Mesenchymal stem cell (in vitro differentiated cells and primary cell): ENCODE data around the gene RDH11.
A peak's percentile ranks its signal among the peaks of the same experiment; 100 is the strongest.

ENCODE experiments used
- DNase-seq: peaks from one replicate; pipeline ENCODE4 v3.0.0-alpha.2; 2013
- H2AFZ ChIP-seq: one replicate; pipeline ENCODE4 v1.6.1; 2013; ENCODE audit warnings: low read depth, mild to moderate bottlenecking, control low read depth, inconsistent platforms, low read length, moderate library complexity
- H2AK5ac ChIP-seq: 2 replicates; pipeline ENCODE4 v1.6.1; 2013; ENCODE audit warnings: low read length, moderate library complexity, mild to moderate bottlenecking, inconsistent platforms; ENCODE audit not compliant: severe bottlenecking
- H2BK120ac ChIP-seq: one replicate; pipeline ENCODE4 v1.6.1; 2013; ENCODE audit warnings: low read depth, mild to moderate bottlenecking, inconsistent platforms, low read length, moderate library complexity
- H2BK12ac ChIP-seq, 2 experiments: one replicate each; pipeline ENCODE4 v1.6.1; 2013; ENCODE audit warnings: inconsistent platforms in 2 of 2, low read length in 2 of 2, mild to moderate bottlenecking in 2 of 2, moderate library complexity in 2 of 2, control low read depth in 1 of 2
- H2BK15ac ChIP-seq: one replicate; pipeline ENCODE4 v1.6.1; 2013; ENCODE audit warnings: mild to moderate bottlenecking, low read depth, inconsistent platforms; ENCODE audit not compliant: poor library complexity, severe bottlenecking
- H2BK5ac ChIP-seq: 2 replicates; pipeline ENCODE4 v1.6.1; 2013; ENCODE audit warnings: low read depth, mild to moderate bottlenecking, low read length, control low read depth, inconsistent platforms; ENCODE audit not compliant: poor library complexity, severe bottlenecking
- H3K14ac ChIP-seq, 2 experiments: one replicate each; pipeline ENCODE4 v1.6.1; 2013; ENCODE audit warnings: inconsistent platforms in 2 of 2, low read length in 2 of 2, control low read depth in 1 of 2, mild to moderate bottlenecking in 1 of 2, moderate library complexity in 1 of 2
- H3K18ac ChIP-seq, 2 experiments: one replicate each; pipeline ENCODE4 v1.6.1; 2013; ENCODE audit warnings: inconsistent platforms in 2 of 2, low read length in 2 of 2, control low read depth in 1 of 2, low read depth in 1 of 2, mild to moderate bottlenecking in 1 of 2
- H3K23ac ChIP-seq, 2 experiments: one replicate each; pipeline ENCODE4 v1.6.1; 2013; ENCODE audit warnings: inconsistent platforms in 2 of 2, low read length in 2 of 2, mild to moderate bottlenecking in 2 of 2, moderate library complexity in 2 of 2, control low read depth in 1 of 2
- H3K27ac ChIP-seq: 2 replicates; pipeline ENCODE4 v1.5.1; 2013; ENCODE audit warnings: mild to moderate bottlenecking, moderate library complexity, low read length, control low read depth, inconsistent platforms; ENCODE audit not compliant: poor library complexity, severe bottlenecking
- H3K27me3 ChIP-seq, 2 experiments: 2 replicates each; pipeline versions ENCODE4 v1.6.1 to v1.7.0; 2013; ENCODE audit warnings: low read length in 2 of 2, mild to moderate bottlenecking in 2 of 2, moderate library complexity in 2 of 2, control low read depth in 1 of 2, inconsistent platforms in 1 of 2; ENCODE audit not compliant: control insufficient read depth in 1 of 2, insufficient read depth in 1 of 2
- H3K36me3 ChIP-seq, 2 experiments: 2 replicates each; pipeline versions ENCODE4 v1.6.1 to v1.7.0; 2013; ENCODE audit warnings: low read length in 2 of 2, control low read depth in 1 of 2, inconsistent platforms in 1 of 2, low read depth in 1 of 2, mild to moderate bottlenecking in 1 of 2; ENCODE audit not compliant: insufficient read depth in 2 of 2, control insufficient read depth in 1 of 2
- H3K4ac ChIP-seq, 2 experiments: one replicate each; pipeline ENCODE4 v1.6.1; 2013; ENCODE audit warnings: inconsistent platforms in 2 of 2, low read length in 2 of 2, mild to moderate bottlenecking in 2 of 2, moderate library complexity in 2 of 2, control low read depth in 1 of 2, low read depth in 1 of 2
- H3K4me1 ChIP-seq: 2 replicates; pipeline ENCODE4 v1.6.1; 2013; ENCODE audit warnings: low read depth, low read length, control low read depth; ENCODE audit not compliant: control insufficient read depth, insufficient read depth
- H3K4me2 ChIP-seq: 2 replicates; pipeline ENCODE4 v1.6.1; 2013; ENCODE audit warnings: low read length, mild to moderate bottlenecking, inconsistent platforms; ENCODE audit not compliant: poor library complexity, severe bottlenecking
- H3K4me3 ChIP-seq, 2 experiments: 2 replicates each; pipeline versions ENCODE4 v1.5.1 to v1.7.0; 2013; ENCODE audit warnings: low read length in 2 of 2, mild to moderate bottlenecking in 2 of 2, control low read depth in 1 of 2, low read depth in 1 of 2; ENCODE audit not compliant: insufficient read depth in 1 of 2
- H3K79me1 ChIP-seq: replicated peaks from 2 replicates; pipeline ENCODE4 v1.6.1; 2013; ENCODE audit warnings: mild to moderate bottlenecking, control low read depth, low read length, inconsistent platforms; ENCODE audit not compliant: poor library complexity, severe bottlenecking
- H3K9ac ChIP-seq: 2 replicates; pipeline ENCODE4 v1.7.0; 2013; ENCODE audit warnings: mild to moderate bottlenecking, low read length, moderate library complexity
- H3K9me3 ChIP-seq: 2 replicates; pipeline ENCODE4 v1.7.0; 2013; ENCODE audit warnings: mild to moderate bottlenecking, low read length; ENCODE audit not compliant: control insufficient read depth
- H4K8ac ChIP-seq: one replicate; pipeline ENCODE4 v1.6.1; 2013; ENCODE audit warnings: inconsistent platforms, mild to moderate bottlenecking, low read length, moderate library complexity
- H4K91ac ChIP-seq: one replicate; pipeline ENCODE4 v1.6.1; 2013; ENCODE audit warnings: mild to moderate bottlenecking, low read length, inconsistent platforms
- WGBS: methylation state at CpG from one replicate; pipeline ENCODE4 v1.1.7; 2013; ENCODE audit warnings: mixed read lengths; 5-methylcytosine and 5-hydroxymethylcytosine counted together

RDH11 gene

DNA sequence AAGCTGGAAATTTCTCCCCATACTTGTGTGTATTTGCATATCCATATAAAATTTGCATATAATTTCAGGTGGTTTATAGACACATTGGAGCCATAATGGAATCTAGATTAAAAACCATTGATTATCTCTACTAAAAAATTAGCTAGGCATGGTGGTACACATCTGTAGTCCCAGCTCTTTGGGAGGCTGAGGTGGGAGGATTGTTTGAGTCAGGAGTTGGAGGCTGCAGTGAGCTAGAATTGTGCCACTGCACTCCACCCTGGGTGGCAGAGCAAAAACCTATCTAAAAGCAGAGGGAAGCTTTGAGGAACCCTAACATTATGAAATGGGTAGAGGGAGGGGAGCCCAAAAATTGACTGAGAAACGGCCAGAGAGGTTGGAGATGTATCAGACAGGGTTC, 2.6 kb upstream of the RDH11 start:
- H2BK5ac ChIP-seq, result no peak overlapping the region
- WGBS, result 50% methylated on average over 1 of the region's 1 CpG
- no peak overlapping the region for H4K91ac ChIP-seq
- no peak overlapping the region for H4K8ac ChIP-seq
- H3K4me2 ChIP-seq, result no peak overlapping the region
- H3K27me3 ChIP-seq, result no peaks in the 10 kb centered on the region
- DNase-seq, result no peak
- H2AFZ ChIP-seq, result no peak overlapping the region
- H3K9me3 ChIP-seq, result no peaks in the 10 kb centered on the region
- H3K4me1 ChIP-seq, result no peaks in the 10 kb centered on the region
- no peak overlapping the region for H3K23ac ChIP-seq
- no peak overlapping the region for H3K27ac ChIP-seq
- no peak overlapping the region for H2BK120ac ChIP-seq
- H3K4ac ChIP-seq, result no peak overlapping the region
- no peak overlapping the region for H3K18ac ChIP-seq
- no peak overlapping the region for H3K4me3 ChIP-seq
- no peaks in the 10 kb centered on the region for H3K36me3 ChIP-seq
- no peaks in the 10 kb centered on the region for H3K79me1 ChIP-seq
- no peak overlapping the region for H3K14ac ChIP-seq
- H2AK5ac ChIP-seq, result no peak overlapping the region
- no peak overlapping the region for H2BK15ac ChIP-seq
- H3K9ac ChIP-seq, result no peak overlapping the region
- H2BK12ac ChIP-seq, result no peak overlapping the region

DNA sequence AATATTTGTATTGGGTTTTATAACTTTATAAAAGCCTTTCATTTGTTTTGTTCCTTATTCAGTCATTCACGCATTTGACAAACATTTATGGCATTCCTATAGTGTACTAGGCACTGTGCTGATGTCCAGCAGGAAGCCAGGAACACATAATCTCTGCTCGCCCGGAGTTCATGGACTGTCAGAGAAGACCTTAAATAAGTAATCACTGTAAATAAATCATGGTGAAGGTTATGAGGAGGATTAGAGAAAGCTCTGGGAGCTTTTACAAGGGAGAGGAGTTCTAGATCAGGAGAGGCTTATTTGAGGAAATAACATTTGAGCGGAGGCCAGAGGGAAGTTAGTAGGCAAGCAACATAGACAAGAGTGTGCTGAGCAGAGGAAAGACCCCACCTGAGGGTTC, 1.4 kb upstream of the RDH11 start:
- no peaks in the 10 kb centered on the region for H3K4me1 ChIP-seq
- no peak overlapping the region for H4K8ac ChIP-seq
- H3K4ac ChIP-seq, result no peak overlapping the region
- no peak overlapping the region for H3K4me3 ChIP-seq
- H3K14ac ChIP-seq, result no peak overlapping the region
- no peak overlapping the region for H3K23ac ChIP-seq
- H3K9me3 ChIP-seq, result no peaks in the 10 kb centered on the region
- H2BK15ac ChIP-seq, result no peak overlapping the region
- peaks cover 3% of the 10 kb centered on the region for H3K79me1 ChIP-seq
- WGBS, result 90% methylated on average over 4 of the region's 4 CpGs
- no peak overlapping the region for H3K27ac ChIP-seq
- H3K36me3 ChIP-seq, result peaks cover 0 to 7% of the 10 kb centered on the region in 2 experiments
- H4K91ac ChIP-seq, result no peak overlapping the region
- H3K27me3 ChIP-seq, result no peaks in the 10 kb centered on the region
- H2AFZ ChIP-seq, result no peak overlapping the region
- no peak overlapping the region for H2BK120ac ChIP-seq
- no peak overlapping the region for H3K18ac ChIP-seq
- no peak overlapping the region for H2AK5ac ChIP-seq
- no peak overlapping the region for H2BK5ac ChIP-seq
- no peak for DNase-seq
- no peak overlapping the region for H3K9ac ChIP-seq
- H2BK12ac ChIP-seq, result no peak overlapping the region
- H3K4me2 ChIP-seq, result no peak overlapping the region

DNA sequence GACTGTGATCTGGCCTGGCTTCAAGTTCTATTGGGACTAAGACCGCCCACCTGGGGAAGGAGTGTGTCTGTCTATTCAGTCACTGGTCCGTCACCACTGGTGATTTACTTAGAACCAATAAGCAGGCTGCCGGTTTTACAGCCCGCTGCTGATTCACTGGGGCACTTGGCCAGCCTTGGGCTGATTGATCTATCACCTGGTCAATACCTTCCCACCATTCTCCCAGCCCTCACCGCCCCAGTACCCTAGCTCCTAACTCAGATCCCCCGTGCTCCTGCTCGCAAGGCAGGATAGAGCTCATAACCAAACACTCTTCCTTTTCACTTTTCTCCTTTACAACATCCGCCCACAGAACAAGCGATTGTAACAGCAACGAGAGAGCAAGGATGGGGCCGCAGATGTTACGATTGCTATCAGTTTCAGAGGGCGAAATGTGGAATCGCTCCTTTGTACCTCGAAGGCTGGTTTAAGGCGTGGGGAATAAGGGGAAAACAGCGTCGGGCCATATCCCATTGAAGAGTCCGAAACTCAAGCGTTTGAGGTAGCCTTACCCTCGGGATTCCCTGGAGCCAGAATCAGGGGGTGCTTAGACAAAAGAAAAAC, 672 bp downstream of the RDH11 start:
- Histone ChIP-seq H3K36me3 (peaks cover 10 to 28% of the 10 kb centered on the region in 2 experiments), H3K27me3 (no peaks in the 10 kb centered on the region), H3K4me3 (peak overlapping the region; percentile 82 to 99), H2AK5ac (no peak overlapping the region), H3K27ac (peak overlapping the region; percentile 80), H3K4me1 (no peaks in the 10 kb centered on the region), H2AFZ (peak overlapping the region; percentile 60), H3K4ac (peak overlapping the region; percentile 13 to 92), H2BK5ac (no peak overlapping the region), H3K9ac (peak overlapping the region; percentile 97), H2BK120ac (peak overlapping the region; percentile 11), H3K14ac (peak overlapping the region in 1 of 2 experiments; percentile 79), H3K4me2 (peak overlapping the region; percentile 55), H4K8ac (peak overlapping the region; percentile 16), H2BK12ac (peak overlapping the region in 1 of 2 experiments; percentile 22), H4K91ac (peak overlapping the region; percentile 9), H2BK15ac (peak overlapping the region; percentile 61), H3K18ac (peak overlapping the region; percentile 25 to 73), H3K9me3 (no peaks in the 10 kb centered on the region), H3K23ac (no peak overlapping the region), H3K79me1 (peaks cover 17% of the 10 kb centered on the region)
- DNase-seq, result peak; percentile 97
- under 1% methylated on average over 21 of the region's 21 CpGs for WGBS

DNA sequence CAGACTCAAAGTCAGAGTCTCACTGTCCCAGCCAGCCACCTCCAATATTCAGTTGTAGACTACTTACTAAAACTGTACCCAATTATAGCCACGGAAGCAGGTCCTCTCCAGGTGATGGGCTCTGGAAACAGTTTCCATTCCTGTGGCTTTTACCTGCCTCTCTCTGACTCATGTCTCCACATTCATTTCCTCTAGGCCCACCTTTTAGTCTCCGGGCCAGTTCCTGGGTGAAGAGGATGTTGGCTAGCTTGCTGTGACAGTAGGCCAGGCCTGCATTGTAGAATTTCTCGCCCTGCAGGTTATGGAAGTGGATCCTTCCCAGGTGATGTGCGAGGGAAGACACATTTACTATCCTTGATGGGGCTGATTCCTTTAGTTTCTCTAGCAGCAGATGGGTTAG, 5.6 kb downstream of the RDH11 start:
- H3K4me2 ChIP-seq, result no peak overlapping the region
- no peaks in the 10 kb centered on the region for H3K27me3 ChIP-seq
- no peak for DNase-seq

More for the DNA sequence above, 5.6 kb downstream of the RDH11 start:
- peaks cover 28 to 70% of the 10 kb centered on the region in 2 experiments for H3K36me3 ChIP-seq
- H2BK15ac ChIP-seq, result no peak overlapping the region
- no peaks in the 10 kb centered on the region for H3K9me3 ChIP-seq
- H3K9ac ChIP-seq, result no peak overlapping the region
- H4K8ac ChIP-seq, result no peak overlapping the region
- H2BK120ac ChIP-seq, result no peak overlapping the region
- H2AK5ac ChIP-seq, result no peak overlapping the region
- H4K91ac ChIP-seq, result no peak overlapping the region
- 98% methylated on average over 4 of the region's 4 CpGs for WGBS
- peaks cover under 1% of the 10 kb centered on the region for H3K4me1 ChIP-seq
- no peak overlapping the region for H3K4me3 ChIP-seq
- H2AFZ ChIP-seq, result no peak overlapping the region
- no peak overlapping the region for H2BK12ac ChIP-seq
- peaks cover 35% of the 10 kb centered on the region for H3K79me1 ChIP-seq
- H3K4ac ChIP-seq, result no peak overlapping the region
- no peak overlapping the region for H3K18ac ChIP-seq
- H2BK5ac ChIP-seq, result no peak overlapping the region
- no peak overlapping the region for H3K14ac ChIP-seq
- no peak overlapping the region for H3K23ac ChIP-seq
- H3K27ac ChIP-seq, result no peak overlapping the region
